ENCODE data around the gene TMEM223. TPM values are rescaled to one million over a fixed set of nuclear protein-coding genes. Genes with fewer than 3 reads are reported as not detected.

TMEM223 gene
- total RNA-seq, 1 donor from 2014 or later: 18.6 TPM

- no peaks in the 10 kb centered on the region for H3K9me3 Mint-ChIP-seq (ENCODE audit: low read depth)
- peak within 1 kb of the TSS; percentile 98 for H3K27ac Mint-ChIP-seq
- H3K4me3 Mint-ChIP-seq (ENCODE audit: low read depth): peak within 1 kb of the TSS; percentile 84
- peak; percentile 91 for DNase-seq (ENCODE audit: low spot score, unreplicated experiment)
- peaks cover 20% of the 10 kb centered on the region for H3K4me1 Mint-ChIP-seq (ENCODE audit: low read depth)
- TF ChIP-seq CTCF (IDR thresholded peaks at IDR 0.05; ENCODE audit: unreplicated experiment): peak; percentile 28
- H3K36me3 Mint-ChIP-seq (ENCODE audit: insufficient read depth): peaks cover 6% of the 10 kb centered on the region
- no peaks in the 10 kb centered on the region for H3K27me3 Mint-ChIP-seq
Measured at GRCh38 chr11:62787005-62787759, 4.6 kb downstream of the TMEM223 start, which contains the start of gene TMEM179B. Gene TMEM179B (plus strand): TSS chr11:62787402. CDS start chr11:62787432, 30 bp downstream.

- Mint-ChIP-seq H3K27me3 (no peaks in the 10 kb centered on the region), H3K27ac (peak overlapping the region; percentile 76), H3K4me3 (ENCODE audit: low read depth) (peak overlapping the region; percentile 69), H3K9me3 (ENCODE audit: low read depth) (no peaks in the 10 kb centered on the region), H3K36me3 (ENCODE audit: insufficient read depth) (peaks cover 8% of the 10 kb centered on the region), H3K4me1 (ENCODE audit: low read depth) (peaks cover 17% of the 10 kb centered on the region)
- peak; percentile 85 for DNase-seq (ENCODE audit: low spot score, unreplicated experiment)
- TF ChIP-seq CTCF (IDR thresholded peaks at IDR 0.05; ENCODE audit: unreplicated experiment): peak; percentile 93
Measured at GRCh38 chr11:62786318-62787004, 5.3 kb downstream of the TMEM223 start.

- Mint-ChIP-seq H3K4me1 (ENCODE audit: low read depth) (peaks cover 4% of the 10 kb centered on the region), H3K4me3 (ENCODE audit: low read depth) (no peak overlapping the region), H3K27me3 (no peaks in the 10 kb centered on the region), H3K36me3 (ENCODE audit: insufficient read depth) (peaks cover 12% of the 10 kb centered on the region), H3K27ac (no peak overlapping the region), H3K9me3 (ENCODE audit: low read depth) (no peaks in the 10 kb centered on the region)
- no peak for TF ChIP-seq CTCF (IDR thresholded peaks at IDR 0.05; ENCODE audit: unreplicated experiment)
- DNase-seq (ENCODE audit: low spot score, unreplicated experiment): no peak
Measured at GRCh38 chr11:62782753-62783152, 9.1 kb downstream of the TMEM223 start.

GRCh38 chr11:62778441-62778840, 13.4 kb downstream of the TMEM223 start:
- peaks cover 18% of the 10 kb centered on the region for H3K36me3 Mint-ChIP-seq (ENCODE audit: insufficient read depth)
- no peak overlapping the region for H3K4me3 Mint-ChIP-seq (ENCODE audit: low read depth)

More at GRCh38 chr11:62778441-62778840, 13.4 kb downstream of the TMEM223 start:
- no peak for TF ChIP-seq CTCF (IDR thresholded peaks at IDR 0.05; ENCODE audit: unreplicated experiment)
- Mint-ChIP-seq H3K4me1 (ENCODE audit: low read depth) (no peaks in the 10 kb centered on the region), H3K27ac (peak overlapping the region; percentile 54), H3K27me3 (no peaks in the 10 kb centered on the region), H3K9me3 (ENCODE audit: low read depth) (no peaks in the 10 kb centered on the region)
- no peak for DNase-seq (ENCODE audit: low spot score, unreplicated experiment)

Measured in progenitor cell of endocrine pancreas (in vitro differentiated cells).